HG03159 (cell line): ENCODE data around the gene RDH11.
"Not testable (repeated sequence)": the region's sequence is repeated elsewhere in the genome, so short reads cannot be mapped to it uniquely, and the experiment has no call there.

Experiments used
- ATAC-seq: cut with Tn5 transposase; IDR thresholded peaks from one replicate; pipeline ENCODE4 v1.9.1; 2021; ENCODE audit warnings: mild to moderate bottlenecking, moderate library complexity; ENCODE audit not compliant: unreplicated experiment

RDH11 gene

GRCh38 chr14:67695394-67695949 lies at the start of gene RDH11:
TSS of gene RDH11 (minus strand) at chr14:67695764. CDS start at chr14:67695703, 61 bp downstream.
- ATAC-seq, result peak; percentile 87

- no peak for ATAC-seq
Measured at GRCh38 chr14:67744046-67744445, 48.5 kb upstream of the RDH11 start.

GRCh38 chr14:67738740-67739504 lies 43.4 kb upstream of the RDH11 start:
- no peak for ATAC-seq

- no peak for ATAC-seq
Measured at GRCh38 chr14:67736771-67737170, 41.2 kb upstream of the RDH11 start.

- no peak for ATAC-seq
Measured at GRCh38 chr14:67735336-67736147, 40.0 kb upstream of the RDH11 start.

- ATAC-seq, result no peak
Measured at GRCh38 chr14:67734675-67735074, 39.1 kb upstream of the RDH11 start.

GRCh38 chr14:67733616-67734015 lies 38.1 kb upstream of the RDH11 start:
- ATAC-seq, result no peak

- no peak for ATAC-seq
Measured at GRCh38 chr14:67729072-67729885, 33.7 kb upstream of the RDH11 start.

GRCh38 chr14:67728258-67728657 lies 32.7 kb upstream of the RDH11 start:
- ATAC-seq, result no peak

GRCh38 chr14:67727361-67727760 lies 31.8 kb upstream of the RDH11 start:
- ATAC-seq, result no peak

- no peak for ATAC-seq
Measured at GRCh38 chr14:67725171-67725570, 29.6 kb upstream of the RDH11 start.

- ATAC-seq, result no peak
Measured at GRCh38 chr14:67722293-67722692, 26.7 kb upstream of the RDH11 start.

GRCh38 chr14:67721875-67722274 lies 26.3 kb upstream of the RDH11 start:
- ATAC-seq, result no peak

- ATAC-seq, result no peak
Measured at GRCh38 chr14:67719866-67720265, 24.3 kb upstream of the RDH11 start.

- ATAC-seq, result not testable (repeated sequence)
Measured at GRCh38 chr14:67719385-67719784, 23.8 kb upstream of the RDH11 start.

- ATAC-seq, result no peak
Measured at GRCh38 chr14:67718265-67718664, 22.7 kb upstream of the RDH11 start.

GRCh38 chr14:67717048-67717447 lies 21.5 kb upstream of the RDH11 start:
- no peak for ATAC-seq

- ATAC-seq, result no peak
Measured at GRCh38 chr14:67710209-67710608, 14.6 kb upstream of the RDH11 start.

- not testable (repeated sequence) for ATAC-seq
Measured at GRCh38 chr14:67709796-67710195, 14.2 kb upstream of the RDH11 start.

GRCh38 chr14:67709346-67709745 lies 13.8 kb upstream of the RDH11 start:
- not testable (repeated sequence) for ATAC-seq

GRCh38 chr14:67705211-67705610 lies 9.6 kb upstream of the RDH11 start:
- no peak for ATAC-seq
